Prostate gland (tissue), 2 donors: Measurements from ENCODE around the gene PAPSS1. TPM values are rescaled to one million over a fixed set of nuclear protein-coding genes. Genes with fewer than 3 reads are reported as not detected.

ENCODE experiments used
- DNase-seq: peaks from one replicate; pipeline ENCODE4 v3.0.0-alpha.2; 2019; ENCODE audit warnings: low spot score
- H3K27ac ChIP-seq, 2 donors: fragments of 200-600 bp; sonication (generic); 2 replicates each; pipeline ENCODE4 v1.5.1; 2017 to 2019
- H3K27me3 ChIP-seq: fragments of 200-600 bp; sonication (generic); replicated peaks from 2 replicates; pipeline ENCODE4 v1.5.1; 2019; ENCODE audit not compliant: insufficient read depth
- H3K36me3 ChIP-seq, 2 donors: fragments of 200-600 bp; sonication (generic); 1 replicate in 1 of 2; 2 replicates in 1 of 2; pipeline versions ENCODE4 v1.5.1 to v1.8.1; 2017 to 2019
- H3K4me1 ChIP-seq: fragments of 200-600 bp; sonication (generic); replicated peaks from 2 replicates; pipeline ENCODE4 v1.5.1; 2019
- H3K4me3 ChIP-seq, 2 donors: fragments of 200-600 bp; sonication (generic); 2 replicates each; pipeline ENCODE4 v1.5.1; 2017 to 2019
- H3K9me3 ChIP-seq: fragments of 200-600 bp; sonication (generic); 2 replicates; pipeline ENCODE4 v1.5.1; 2017
- CTCF ChIP-seq, 4 experiments: fragments of 200-600 bp in 2 of 4; fragments of 450-650 bp in 2 of 4; sonication (generic) in 2 of 4; IDR thresholded peaks; 1 replicate in 3 of 4; 2 replicates in 1 of 4; pipeline ENCODE4 v1.5.1; 2016 to 2019; ENCODE audit warnings: antibody characterized with exemption in 4 of 4, mild to moderate bottlenecking in 2 of 4, moderate library complexity in 2 of 4
- POLR2A ChIP-seq: fragments of 450-650 bp; IDR thresholded peaks from one replicate; pipeline ENCODE4 v1.6.1; 2016; ENCODE audit warnings: antibody characterized with exemption, mild to moderate bottlenecking
- POLR2AphosphoS5 ChIP-seq: sonication (generic); formaldehyde crosslinking; IDR thresholded peaks from one replicate; pipeline ENCODE4 v1.6.1; 2017; ENCODE audit warnings: antibody characterized with exemption
- WGBS: methylation state at CpG from one replicate; pipeline ENCODE4 v1.1.5; 2018; 5-methylcytosine and 5-hydroxymethylcytosine counted together
- intact Hi-C: fragments of 100-400 bp; cut with DNase I; formaldehyde crosslinking; loops from one replicate; pipeline ENCODE4 v1.14.2; 2022
- total RNA-seq, 2 donors: library from RNA; depleted of rRNA; stranded (reverse); fragments of >200 nt; gene quantifications; one replicate each; pipeline ENCODE4 v1.1.0, GENCODE V29; 2016

The PAPSS1 gene
- total RNA-seq, 2 donors from 2014 or later = 38.3 to 74.6 TPM

- no peaks in the 10 kb centered on the region for H3K27me3 ChIP-seq
- WGBS = 15% methylated on average over 2 of the region's 2 CpGs
- H3K4me3 ChIP-seq = no peak overlapping the region
- DNase-seq = no peak
- intact Hi-C loops = no loop called here
- H3K36me3 ChIP-seq = no peaks in the 10 kb centered on the region
- H3K9me3 ChIP-seq = no peaks in the 10 kb centered on the region
- H3K27ac ChIP-seq = peak overlapping the region; percentile 60 to 68
- TF ChIP-seq CTCF (IDR thresholded peaks at IDR 0.05) = no peak
- TF ChIP-seq POLR2AphosphoS5 = peak; percentile 73
- peaks cover 5% of the 10 kb centered on the region for H3K4me1 ChIP-seq
Measured at GRCh38 chr4:107640197-107640596, 79.8 kb downstream of the PAPSS1 start.

- DNase-seq = no peak
- 71% methylated on average over 2 of the region's 2 CpGs for WGBS
- TF ChIP-seq POLR2AphosphoS5 = no peak
- TF ChIP-seq POLR2A = no peak
- no peak for TF ChIP-seq CTCF (IDR thresholded peaks at IDR 0.05)
- Histone ChIP-seq H3K27me3 (no peaks in the 10 kb centered on the region), H3K36me3 (no peaks in the 10 kb centered on the region), H3K4me1 (peaks cover 11% of the 10 kb centered on the region), H3K4me3 (no peak overlapping the region), H3K27ac (no peak overlapping the region), H3K9me3 (no peaks in the 10 kb centered on the region)
- intact Hi-C loops = no loop called here
Measured at GRCh38 chr4:107635735-107636134, 84.3 kb downstream of the PAPSS1 start.

GRCh38 chr4:107631560-107631959 lies 88.5 kb downstream of the PAPSS1 start:
- WGBS = 23% methylated on average over 6 of the region's 6 CpGs
- peak overlapping the region; percentile 23 to 53 for H3K27ac ChIP-seq
- no peaks in the 10 kb centered on the region for H3K9me3 ChIP-seq
- intact Hi-C loops = no loop called here
- TF ChIP-seq POLR2A = no peak
- peak; percentile 33 for TF ChIP-seq POLR2AphosphoS5
- peaks cover 13% of the 10 kb centered on the region for H3K4me1 ChIP-seq
- no peak overlapping the region for H3K4me3 ChIP-seq
- no peaks in the 10 kb centered on the region for H3K27me3 ChIP-seq
- peak; percentile 43 for DNase-seq
- H3K36me3 ChIP-seq = no peaks in the 10 kb centered on the region

- Histone ChIP-seq H3K36me3 (no peaks in the 10 kb centered on the region), H3K9me3 (no peaks in the 10 kb centered on the region), H3K27me3 (no peaks in the 10 kb centered on the region), H3K4me1 (peaks cover 13% of the 10 kb centered on the region), H3K27ac (no peak overlapping the region), H3K4me3 (no peak overlapping the region)
- intact Hi-C loops = no loop called here
- TF ChIP-seq POLR2AphosphoS5 = no peak
- no peak for DNase-seq
- 53% methylated on average over 6 of the region's 6 CpGs for WGBS
Measured at GRCh38 chr4:107630185-107630705, 89.8 kb downstream of the PAPSS1 start.

GRCh38 chr4:107629318-107629717 lies 90.7 kb downstream of the PAPSS1 start:
- Histone ChIP-seq H3K9me3 (no peaks in the 10 kb centered on the region), H3K27me3 (no peaks in the 10 kb centered on the region), H3K4me3 (no peak overlapping the region), H3K36me3 (no peaks in the 10 kb centered on the region), H3K27ac (no peak overlapping the region), H3K4me1 (peaks cover 13% of the 10 kb centered on the region)
- TF ChIP-seq CTCF (IDR thresholded peaks at IDR 0.05) = no peak
- no peak for TF ChIP-seq POLR2A
- TF ChIP-seq POLR2AphosphoS5 = peak; percentile 37
- intact Hi-C loops = no loop called here
- no peak for DNase-seq
- WGBS = 31% methylated on average over 3 of the region's 3 CpGs

- no peaks in the 10 kb centered on the region for H3K27me3 ChIP-seq
- no peaks in the 10 kb centered on the region for H3K36me3 ChIP-seq
- no peak overlapping the region for H3K27ac ChIP-seq
- H3K9me3 ChIP-seq = no peaks in the 10 kb centered on the region
- peaks cover 4% of the 10 kb centered on the region for H3K4me1 ChIP-seq
- 93% methylated on average over 4 of the region's 4 CpGs for WGBS
- H3K4me3 ChIP-seq = no peak overlapping the region
- intact Hi-C loops = no loop called here
- TF ChIP-seq POLR2AphosphoS5 (no peak), POLR2A (no peak), CTCF (IDR thresholded peaks at IDR 0.05) (no peak)
- no peak for DNase-seq
Measured at GRCh38 chr4:107625391-107625902, 94.6 kb downstream of the PAPSS1 start.
